ENCODE data around the gene GIPR.
A peak's percentile ranks its signal among the peaks of the same experiment; 100 is the strongest.
"Not testable (repeated sequence)": the region's sequence is repeated elsewhere in the genome, so short reads cannot be mapped to it uniquely, and the experiment has no call there.

GIPR gene

DNA sequence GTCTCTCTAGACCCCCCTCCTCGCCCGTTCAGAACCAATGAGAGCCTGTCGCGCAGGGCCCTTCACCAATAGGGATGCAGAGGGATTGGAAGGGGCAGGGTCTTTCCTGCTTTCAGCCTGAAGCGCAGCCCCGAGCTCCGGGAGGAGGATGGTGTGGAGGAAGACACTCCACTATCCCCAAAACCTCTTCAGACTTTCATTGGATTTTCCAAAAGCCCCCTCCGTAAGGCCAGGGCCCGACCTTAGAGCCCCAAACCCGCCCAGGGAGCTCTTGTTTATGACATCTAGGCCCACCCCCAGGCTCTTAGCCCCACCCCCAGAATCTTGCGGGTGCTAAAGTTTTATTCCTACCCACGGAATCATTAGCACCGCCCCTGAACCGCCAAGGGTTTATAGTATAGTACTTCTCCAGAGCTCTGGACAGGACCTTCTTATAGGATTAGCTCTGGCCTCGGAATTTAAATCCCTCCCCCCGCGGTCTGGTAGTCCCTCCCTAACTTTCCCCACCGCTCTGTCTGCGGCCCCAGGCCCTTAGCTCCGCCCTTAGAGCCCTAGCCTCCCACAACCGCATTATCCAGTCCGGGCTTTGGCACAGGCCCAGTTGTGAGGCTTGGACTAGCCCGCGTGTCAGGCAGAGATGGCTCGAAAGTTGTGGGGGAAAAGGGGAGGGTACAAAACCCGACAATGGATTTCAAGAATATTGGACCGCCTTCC lies 22.2 kb upstream of the GIPR start:
- peak; percentile 77 for DNase-seq (ENCODE audit: low read depth in 2 of 2)

DNA sequence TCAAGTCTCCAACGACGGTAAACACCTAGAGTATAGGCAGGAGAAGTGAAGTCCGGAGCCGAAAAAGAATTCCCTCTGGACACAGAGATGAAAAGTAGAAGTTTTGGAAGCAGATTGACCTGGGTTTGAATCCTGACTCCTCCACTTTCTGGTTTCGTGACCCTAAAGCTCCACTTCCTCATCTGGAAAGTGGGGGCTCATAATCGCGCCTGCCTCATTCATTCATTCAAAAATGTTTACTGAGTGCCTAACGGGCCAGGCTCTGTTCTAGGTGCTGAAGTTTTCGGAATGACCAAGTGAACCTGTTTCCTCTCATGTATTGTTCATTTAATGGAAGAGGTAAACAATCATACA lies 21.7 kb upstream of the GIPR start:
- DNase-seq (ENCODE audit: low read depth in 2 of 2), result no peak

DNA sequence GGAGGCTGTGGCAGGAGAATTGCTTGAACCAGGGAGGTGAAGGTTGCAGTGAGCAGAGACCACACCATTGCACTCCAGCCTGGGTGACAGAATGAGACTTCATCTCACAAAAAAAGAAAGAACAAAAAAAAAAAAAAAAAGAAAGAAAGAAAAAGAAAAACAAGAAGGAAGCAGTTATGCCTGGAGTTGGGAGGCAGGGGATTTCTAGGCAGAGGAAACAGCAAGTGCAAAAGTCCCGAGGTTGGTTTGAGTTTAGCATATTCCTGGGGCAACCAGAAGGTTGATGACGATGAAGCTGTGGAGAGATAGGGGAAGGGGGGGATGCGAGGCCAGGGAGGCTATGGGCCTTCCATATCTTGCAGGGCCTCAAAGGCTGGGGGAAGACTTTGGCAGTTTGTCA lies 17.3 kb upstream of the GIPR start:
- no peak for DNase-seq (ENCODE audit: low read depth in 2 of 2)

DNA sequence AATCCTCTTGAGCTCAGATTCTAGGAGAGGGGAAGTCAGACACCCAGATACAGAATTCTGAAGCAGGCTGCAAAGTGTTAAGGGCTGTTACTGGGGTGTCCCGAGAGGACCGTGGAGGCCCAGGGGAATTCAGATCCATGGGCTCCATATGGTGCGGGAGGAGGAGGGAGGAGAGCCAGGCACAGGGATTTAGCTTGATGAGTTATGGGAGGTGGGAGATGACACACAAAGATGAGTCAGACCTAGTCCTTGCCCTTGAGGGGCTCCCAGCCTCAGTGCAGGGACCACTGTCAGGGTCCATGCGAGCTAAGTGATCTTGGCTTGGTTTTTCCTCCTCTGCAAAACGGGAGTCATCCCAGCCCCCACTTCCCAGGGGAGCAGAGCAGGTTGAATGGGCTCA lies 14.4 kb upstream of the GIPR start:
- DNase-seq (ENCODE audit: low read depth in 2 of 2), result no peak

DNA sequence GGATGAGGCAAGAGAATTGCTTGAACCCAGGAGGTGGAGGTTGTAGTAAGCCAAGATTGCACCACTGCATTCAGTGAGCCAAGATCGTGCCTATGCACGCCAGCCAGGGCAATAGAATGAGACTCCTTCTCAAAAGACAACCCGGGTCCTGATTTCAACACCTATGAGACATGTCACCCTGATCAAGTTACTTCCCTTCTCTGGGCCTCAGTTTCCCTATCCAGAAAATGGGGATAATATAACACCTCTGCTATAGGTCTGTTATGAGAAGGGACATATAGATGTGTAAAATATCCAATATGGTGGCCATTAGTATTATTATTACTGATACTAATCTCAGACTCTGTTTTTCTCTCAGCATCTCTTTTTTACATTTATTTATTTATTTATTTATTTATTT lies 12.9 kb upstream of the GIPR start:
- no peak for DNase-seq (ENCODE audit: low read depth in 2 of 2)

DNA sequence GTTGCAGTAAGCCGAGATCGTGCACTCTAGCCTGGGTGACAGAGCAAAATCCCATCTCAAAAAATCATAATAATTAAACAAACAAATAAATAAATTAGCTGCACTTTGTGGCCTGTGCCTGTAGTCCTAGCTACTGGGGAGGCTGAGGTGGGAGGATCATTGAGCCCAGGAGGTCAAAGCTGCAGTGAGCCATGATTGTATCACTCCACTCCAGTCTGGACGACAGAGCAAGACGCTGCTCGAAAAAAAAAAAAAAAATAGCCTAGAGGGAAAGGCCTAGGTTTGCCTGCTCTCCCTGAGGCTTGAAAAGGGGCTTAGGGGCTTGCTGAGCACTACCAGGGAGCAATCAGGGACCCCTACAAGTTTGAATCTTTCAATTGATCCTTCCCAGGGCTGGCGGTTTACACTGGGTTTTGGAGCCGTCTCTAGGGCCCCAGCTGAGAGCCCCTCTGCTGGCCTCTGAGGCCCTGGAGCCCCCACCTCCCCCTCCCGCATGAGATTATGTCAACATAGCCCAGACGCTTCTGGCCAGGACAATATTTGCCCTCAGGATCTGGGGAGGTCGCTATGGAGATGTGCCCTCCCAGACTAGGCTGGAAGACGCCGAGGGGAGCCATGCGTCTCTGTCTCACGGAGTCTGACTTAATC lies 10.4 kb upstream of the GIPR start:
- no peak for DNase-seq (ENCODE audit: low read depth in 2 of 2)

DNA sequence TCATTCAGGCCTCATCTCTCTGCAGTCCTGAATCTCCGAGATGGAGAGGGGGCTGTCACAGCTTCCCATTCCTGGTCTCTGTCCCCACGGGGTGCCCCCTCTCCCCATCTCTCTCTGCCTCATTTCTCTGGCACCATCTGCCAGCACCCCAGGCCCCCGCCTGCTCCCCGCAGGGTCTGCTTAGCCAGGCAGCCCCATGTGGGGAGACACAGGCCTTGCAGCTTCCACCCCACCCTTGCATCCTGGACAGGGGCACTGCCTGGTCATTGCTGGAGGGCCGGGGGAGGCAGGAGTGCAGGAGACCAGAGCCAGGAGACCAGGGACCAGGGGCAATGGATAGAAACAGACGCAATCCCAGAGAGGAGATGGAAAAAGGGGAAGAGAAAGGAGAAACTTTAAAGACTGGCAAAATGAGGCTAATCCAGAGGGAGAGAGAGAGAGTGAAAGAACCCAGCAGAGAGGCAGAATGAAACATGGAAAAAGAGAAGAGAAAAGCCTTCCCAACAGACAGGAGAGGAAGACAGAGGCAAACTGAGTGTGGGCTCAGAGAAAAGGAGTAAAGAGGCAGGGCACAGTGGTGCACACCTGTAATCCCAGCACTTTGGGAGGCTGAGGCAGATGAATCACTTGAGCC lies 8.8 kb upstream of the GIPR start:
- no peak for DNase-seq (ENCODE audit: low read depth in 2 of 2)

DNA sequence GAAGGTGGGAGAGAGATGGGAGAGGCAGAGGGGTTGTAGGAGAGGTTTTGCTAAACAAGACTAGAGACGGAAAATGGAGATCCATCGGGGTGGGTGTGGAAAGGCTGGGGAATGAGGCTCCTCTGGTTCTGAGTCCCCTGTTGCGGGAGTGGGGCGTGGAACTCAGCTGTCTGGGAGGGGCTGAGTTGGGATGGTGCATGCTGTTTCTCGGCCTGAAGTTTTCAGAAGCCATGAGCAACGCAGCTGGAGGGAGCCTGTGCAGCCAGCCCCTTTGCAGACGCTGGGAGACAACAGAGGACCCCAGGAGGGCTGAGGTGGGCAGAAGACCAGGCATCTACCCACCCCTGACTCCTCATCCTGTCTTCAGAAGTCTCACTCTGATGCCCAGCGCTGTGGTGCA lies 7.4 kb upstream of the GIPR start:
- DNase-seq (ENCODE audit: low read depth in 2 of 2), result no peak

DNA sequence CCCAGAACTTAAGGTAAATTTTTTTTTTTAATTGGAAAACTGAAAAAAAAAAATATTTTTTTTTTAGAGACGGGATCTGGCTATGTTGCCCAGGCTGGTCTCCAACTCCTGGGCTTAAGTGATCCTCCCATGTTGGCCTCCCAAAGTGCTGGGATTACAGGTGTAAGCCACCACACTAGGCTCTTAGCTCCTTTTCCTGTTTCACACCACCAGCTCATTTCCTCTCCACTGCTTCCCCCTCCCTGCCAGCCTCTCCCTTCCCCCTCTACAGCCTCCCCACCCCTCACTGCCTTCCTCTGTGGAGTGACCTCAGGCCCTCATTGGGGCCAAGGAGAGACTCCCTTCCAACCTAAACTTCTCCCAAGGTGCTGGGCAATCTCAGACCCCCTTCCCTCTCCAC lies 4.2 kb upstream of the GIPR start:
- DNase-seq (ENCODE audit: low read depth in 2 of 2), result no peak

DNA sequence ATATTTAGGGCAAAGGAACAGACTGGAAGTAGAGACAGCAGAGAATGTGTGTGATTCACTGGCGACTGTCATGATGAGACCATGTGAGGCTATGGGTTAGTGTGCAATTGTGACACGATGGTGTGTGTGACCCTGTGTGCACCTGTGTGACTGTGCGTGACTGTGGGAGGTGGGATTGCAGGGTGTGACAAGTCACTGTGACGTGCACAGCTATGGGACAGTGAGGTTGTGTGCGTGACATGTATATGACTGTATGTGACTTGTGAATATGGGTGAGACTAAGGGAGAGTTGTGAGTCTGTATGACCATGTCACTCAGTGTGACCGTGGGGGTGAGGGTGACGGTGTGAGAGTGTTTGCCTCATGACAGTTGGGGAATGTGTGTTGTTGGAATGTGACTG lies 3.4 kb upstream of the GIPR start:
- no peak for DNase-seq (ENCODE audit: low read depth in 2 of 2)

DNA sequence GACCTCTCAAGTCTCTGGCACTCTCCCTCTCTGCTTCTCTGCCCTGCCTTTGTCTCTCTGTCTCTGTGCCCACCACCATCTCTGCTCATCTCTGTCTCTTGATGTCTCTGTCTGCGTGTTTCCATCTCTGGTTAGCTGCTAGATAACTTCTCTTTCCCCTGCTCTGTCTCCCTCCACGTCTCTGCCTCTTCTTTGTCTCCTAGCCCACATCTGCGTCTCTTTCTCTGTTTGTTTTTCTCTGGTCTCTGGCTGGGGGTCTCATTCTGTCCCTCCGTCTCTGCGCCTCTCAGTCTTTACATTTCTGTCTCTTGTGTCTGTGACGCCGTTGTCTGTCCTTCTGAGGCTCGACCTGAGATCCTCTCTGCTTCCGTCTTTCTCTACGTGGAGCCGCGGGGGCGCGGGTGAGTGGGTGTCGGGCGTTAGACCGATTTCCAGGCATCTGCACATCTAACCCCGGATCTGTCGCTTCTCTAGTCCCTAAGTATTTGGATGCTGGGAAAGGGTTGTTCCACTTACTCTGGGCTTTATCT lies 386 bp downstream of the GIPR start:
- DNase-seq (ENCODE audit: low read depth in 2 of 2), result no peak

DNA sequence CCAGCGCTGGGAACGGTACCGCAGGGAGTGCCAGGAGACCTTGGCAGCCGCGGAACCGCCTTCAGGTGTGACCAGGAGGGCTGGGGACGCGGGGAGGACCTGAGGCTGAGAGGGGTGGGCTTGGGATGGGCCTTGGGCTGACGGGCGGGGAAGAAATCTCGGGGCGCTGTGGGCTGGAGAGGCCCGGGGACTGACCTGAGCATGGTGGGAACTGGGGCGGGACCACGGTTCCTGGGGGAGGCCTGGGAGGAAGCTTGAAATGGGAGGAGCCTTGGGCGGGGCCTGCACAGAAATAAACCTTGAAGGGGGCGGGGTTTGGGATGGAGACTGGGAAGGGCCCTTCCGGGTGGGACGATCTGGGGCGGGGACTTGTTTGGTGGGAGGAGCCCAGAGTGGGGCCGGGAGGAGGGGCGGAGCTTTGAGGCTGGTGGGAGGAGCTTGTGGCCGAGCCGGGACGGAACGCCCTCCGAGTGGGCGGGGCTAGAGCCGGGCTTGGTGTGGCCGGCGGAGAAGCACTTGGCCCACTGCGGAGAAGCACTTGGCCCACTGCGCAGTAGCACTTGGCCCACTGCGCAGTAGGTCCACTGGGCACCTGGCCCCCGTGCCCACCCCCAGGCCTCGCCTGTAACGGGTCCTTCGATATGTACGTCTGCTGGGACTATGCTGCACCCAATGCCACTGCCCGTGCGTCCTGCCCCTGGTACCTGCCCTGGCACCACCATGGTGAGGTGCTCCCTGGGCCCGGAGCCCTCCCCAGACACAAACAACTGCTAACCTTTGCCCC lies 2.8 kb downstream of the GIPR start:
- peak; percentile 58 to 65 for DNase-seq (ENCODE audit: low read depth in 2 of 2)

DNA sequence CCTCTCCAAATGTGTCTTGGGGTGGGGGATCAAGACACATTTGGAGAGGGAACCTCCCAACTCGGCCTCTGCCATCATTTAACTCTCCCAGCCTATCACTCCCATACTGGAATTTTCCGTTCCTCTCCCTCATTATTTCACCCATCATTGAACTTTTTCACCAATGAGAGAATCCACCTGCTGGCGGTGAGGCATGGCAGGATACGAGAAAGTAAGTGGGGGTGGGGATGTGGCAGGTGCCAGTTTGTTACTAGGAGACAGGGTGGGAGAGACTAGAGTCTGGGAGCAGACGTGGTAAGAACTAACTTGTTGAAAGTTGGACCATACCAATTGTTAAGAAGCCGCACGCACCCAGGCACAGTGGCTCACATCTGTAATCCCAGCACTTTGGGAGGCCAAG lies 6.9 kb downstream of the GIPR start:
- no peak for DNase-seq (ENCODE audit: low read depth in 2 of 2)

DNA sequence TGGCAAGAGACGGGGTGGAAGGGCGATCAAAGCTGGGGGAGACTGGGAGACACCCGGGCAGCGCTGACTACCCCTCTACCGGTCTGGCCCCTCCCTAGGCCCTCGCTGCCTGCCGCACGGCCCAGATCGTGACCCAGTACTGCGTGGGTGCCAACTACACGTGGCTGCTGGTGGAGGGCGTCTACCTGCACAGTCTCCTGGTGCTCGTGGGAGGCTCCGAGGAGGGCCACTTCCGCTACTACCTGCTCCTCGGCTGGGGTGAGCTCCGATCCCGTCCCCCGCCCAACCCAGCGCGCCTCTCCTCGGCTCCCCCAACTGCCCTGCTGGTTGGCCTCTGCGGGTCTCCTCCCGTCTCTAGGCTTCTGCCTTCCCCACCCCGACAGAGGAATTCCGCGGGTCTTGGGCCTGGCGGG lies 8.8 kb downstream of the GIPR start:
- DNase-seq (ENCODE audit: low read depth in 2 of 2), result peak in 1 of 2 donors; percentile 44

DNA sequence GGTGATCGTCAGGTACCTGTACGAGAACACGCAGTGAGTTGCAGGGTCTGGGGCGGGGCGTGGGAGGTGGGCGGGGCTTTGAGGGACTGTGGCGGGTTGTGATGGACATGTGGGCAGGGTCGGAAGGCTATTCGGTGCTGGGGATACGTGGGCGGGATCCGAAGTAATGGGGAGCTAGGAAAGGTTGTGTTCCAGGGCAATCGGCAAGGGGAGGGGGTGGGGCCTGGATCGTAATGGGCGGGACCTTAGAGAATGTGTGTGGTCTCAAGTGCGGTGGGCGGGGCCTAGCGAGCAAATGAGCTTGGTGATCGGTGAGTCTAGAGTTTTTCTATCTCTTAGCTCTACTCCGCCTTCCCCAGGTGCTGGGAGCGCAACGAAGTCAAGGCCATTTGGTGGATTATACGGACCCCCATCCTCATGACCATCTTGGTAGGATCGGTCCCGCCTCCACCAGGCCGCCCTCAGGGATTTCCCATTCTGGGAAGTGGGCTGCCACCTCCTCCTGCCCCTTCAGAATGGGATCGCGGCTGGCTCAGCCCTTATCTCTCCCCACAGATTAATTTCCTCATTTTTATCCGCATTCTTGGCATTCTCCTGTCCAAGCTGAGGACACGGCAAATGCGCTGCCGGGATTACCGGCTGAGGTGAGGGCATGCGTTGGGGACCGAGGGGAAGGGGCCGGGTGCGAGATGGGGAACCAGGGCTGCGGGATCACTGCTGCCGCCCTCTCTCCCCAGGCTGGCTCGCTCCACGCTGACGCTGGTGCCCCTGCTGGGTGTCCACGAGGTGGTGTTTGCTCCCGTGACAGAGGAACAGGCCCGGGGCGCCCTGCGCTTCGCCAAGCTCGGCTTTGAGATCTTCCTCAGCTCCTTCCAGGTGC lies 9.6 kb downstream of the GIPR start:
- DNase-seq (ENCODE audit: low read depth in 2 of 2), result peak; percentile 66 to 84

DNA sequence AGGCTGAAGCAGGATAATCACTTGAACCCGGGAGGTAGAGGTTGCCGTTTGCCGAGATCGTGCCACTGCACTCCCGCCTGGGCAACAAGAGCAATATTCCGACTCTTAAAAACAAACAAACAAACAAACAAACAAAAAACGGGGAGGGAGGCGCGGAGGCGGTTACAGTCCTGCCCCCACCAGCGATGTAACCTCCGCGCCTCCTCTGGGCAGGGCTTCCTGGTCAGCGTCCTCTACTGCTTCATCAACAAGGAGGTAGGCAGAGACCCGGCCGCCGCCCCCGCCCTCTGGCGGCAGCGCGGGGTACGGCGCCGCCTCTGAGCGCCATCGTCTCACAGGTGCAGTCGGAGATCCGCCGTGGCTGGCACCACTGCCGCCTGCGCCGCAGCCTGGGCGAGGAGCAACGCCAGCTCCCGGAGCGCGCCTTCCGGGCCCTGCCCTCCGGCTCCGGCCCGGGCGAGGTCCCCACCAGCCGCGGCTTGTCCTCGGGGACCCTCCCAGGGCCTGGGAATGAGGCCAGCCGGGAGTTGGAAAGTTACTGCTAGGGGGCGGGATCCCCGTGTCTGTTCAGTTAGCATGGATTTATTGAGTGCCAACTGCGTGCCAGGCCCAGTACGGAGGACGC lies 13.5 kb downstream of the GIPR start:
- peak; percentile 79 to 85 for DNase-seq (ENCODE audit: low read depth in 2 of 2)

DNA sequence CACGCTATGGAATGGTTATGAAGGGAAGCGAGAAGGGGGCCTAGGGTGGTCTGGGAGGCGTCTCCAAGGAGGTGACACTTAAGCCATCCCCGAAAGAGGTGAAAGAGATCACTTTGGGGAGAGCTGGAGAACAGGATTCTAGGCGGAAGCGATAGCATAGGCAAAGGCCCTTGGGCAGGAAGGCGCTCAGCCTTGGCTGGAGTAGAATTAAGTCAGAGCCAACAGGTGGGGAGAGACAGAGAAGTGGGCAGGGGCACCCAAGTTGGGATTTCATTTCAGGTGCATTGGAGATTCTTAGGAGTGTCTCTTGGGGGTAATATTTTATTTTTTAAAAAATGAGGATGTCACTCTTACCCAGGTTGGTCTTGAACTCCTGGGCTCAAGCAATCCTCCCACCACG lies 14.1 kb downstream of the GIPR start:
- DNase-seq (ENCODE audit: low read depth in 2 of 2), result no peak

DNA sequence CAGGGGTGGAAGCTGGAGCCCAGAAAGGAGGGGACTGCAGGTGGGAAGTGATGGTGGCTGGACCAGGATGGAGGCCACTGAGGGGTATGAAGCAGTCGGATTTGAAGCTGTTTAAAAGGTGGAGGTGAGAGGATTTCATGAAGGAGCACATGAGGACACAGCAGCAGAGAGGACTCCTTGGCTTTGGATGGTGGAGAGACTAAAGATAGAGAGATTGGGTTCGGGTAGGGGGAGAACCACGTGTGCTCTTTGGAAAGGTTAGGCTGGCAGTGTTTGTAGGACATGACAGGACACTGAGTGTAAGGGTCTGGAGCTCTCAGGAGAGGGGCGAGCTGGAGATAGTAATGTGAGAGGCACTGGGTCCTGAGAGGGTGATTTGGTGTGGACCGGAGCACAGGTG lies 14.9 kb downstream of the GIPR start:
- DNase-seq (ENCODE audit: low read depth in 2 of 2), result no peak

DNA sequence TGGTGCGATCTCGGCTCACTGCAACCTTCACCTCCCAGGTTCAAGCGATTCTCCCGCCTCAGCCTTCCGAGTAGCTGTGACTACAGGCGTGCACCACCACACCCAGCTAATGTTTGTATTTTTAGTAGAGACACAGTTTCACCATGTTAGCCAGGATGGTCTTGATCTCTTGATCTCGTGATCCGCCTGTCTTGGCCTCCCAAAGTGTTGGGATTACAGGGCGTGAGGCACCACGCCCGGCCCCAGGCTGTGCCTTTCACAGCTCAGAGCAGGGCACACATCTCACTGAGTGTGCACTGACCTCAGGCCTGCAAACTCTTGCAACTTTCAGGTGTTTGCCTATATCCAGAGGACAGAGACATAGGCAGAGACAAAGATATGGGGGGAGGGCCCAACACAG lies 17.0 kb downstream of the GIPR start:
- not testable (repeated sequence) for DNase-seq (ENCODE audit: low read depth in 2 of 2)

DNA sequence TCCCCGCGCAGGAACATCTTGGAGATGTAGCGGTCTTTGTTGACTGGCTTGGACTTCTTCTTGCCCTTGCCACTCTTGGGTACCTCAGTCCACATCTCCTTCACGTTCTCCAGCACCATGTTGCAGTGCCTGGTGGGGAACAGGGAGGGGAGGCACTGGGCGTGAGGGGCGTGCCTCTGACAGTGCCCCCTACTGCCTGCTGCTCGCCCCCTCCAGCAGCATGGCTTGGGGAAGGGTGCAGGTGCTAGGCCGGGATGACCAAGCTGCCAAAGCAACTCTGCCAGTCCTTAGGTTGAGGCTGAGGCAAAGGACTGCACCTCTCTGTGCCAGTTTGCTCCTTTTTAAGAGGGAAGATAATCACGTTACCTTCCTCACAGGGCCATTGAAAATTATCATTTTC lies 19.6 kb downstream of the GIPR start:
- no peak for DNase-seq (ENCODE audit: low read depth in 2 of 2)
